Endothelial cell of umbilical vein (primary cell): ENCODE measurements around the gene HNMT. TPM values are rescaled to one million over a fixed set of nuclear protein-coding genes. Genes with fewer than 3 reads are reported as not detected.

Experiments used
- BruUV-seq: library from RNA; stranded (reverse); fragments of 400-500 nt; replicated peaks from 2 replicates; lab custom pipeline; 2021; lab: Mats Ljungman, UMichigan
- CTCF ChIA-PET: fragments of 300-600, 350-600 bp; sonication (Branson Sonifier 250); formaldehyde crosslinking; loops from one replicate; lab custom pipeline; 2021; ENCODE audit warnings: antibody characterized with exemption, inconsistent platforms; lab: Charles Lee
- POLR2A ChIA-PET: fragments of 300-600, 350-600 bp; sonication (Branson Sonifier 250); formaldehyde crosslinking; loops from one replicate; lab custom pipeline; 2021; ENCODE audit warnings: antibody characterized with exemption, inconsistent platforms; lab: Charles Lee
- DNase-seq: peaks from one replicate; pipeline ENCODE4 v3.0.0-alpha.2; 2011; ENCODE audit warnings: low read depth, low spot score
- FAIRE-seq: peaks from 2 replicates; lab custom pipeline; 2011; peaks lifted over from hg19 to GRCh38; lab: Jason Lieb, UNC
- H2AFZ ChIP-seq: 2 replicates; pipeline ENCODE4 v1.6.0; 2012; ENCODE audit warnings: low read depth, low read length, control low read depth, inconsistent platforms
- H3K27ac ChIP-seq: 2 replicates; pipeline ENCODE4 v1.5.1; 2011; ENCODE audit warnings: low read depth, mild to moderate bottlenecking, control low read depth, low read length, moderate library complexity; ENCODE audit not compliant: insufficient read depth
- H3K27me3 ChIP-seq, 2 experiments: 2 replicates each; pipeline versions ENCODE4 v1.6.0 to v1.6.1; 2011; ENCODE audit warnings: low read length in 2 of 2, mixed read lengths in 1 of 2; ENCODE audit not compliant: control insufficient read depth in 2 of 2, insufficient read depth in 2 of 2
- H3K36me3 ChIP-seq, 2 experiments: 2 replicates in 1 of 2; 3 replicates in 1 of 2; pipeline ENCODE4 v1.5.1; 2011; ENCODE audit warnings: low read length in 2 of 2, mild to moderate bottlenecking in 1 of 2, moderate library complexity in 1 of 2; ENCODE audit not compliant: control insufficient read depth in 2 of 2, insufficient read depth in 2 of 2; ENCODE audit errors: extremely low read depth in 1 of 2
- H3K4me1 ChIP-seq: 3 replicates; pipeline ENCODE4 v1.5.1; 2011; ENCODE audit warnings: mild to moderate bottlenecking, low read length; ENCODE audit not compliant: control insufficient read depth, insufficient read depth; ENCODE audit errors: extremely low read depth
- H3K4me2 ChIP-seq: 2 replicates; pipeline ENCODE4 v1.6.1; 2011; ENCODE audit warnings: low read length, control low read depth, mixed read lengths; ENCODE audit not compliant: insufficient read depth
- H3K4me3 ChIP-seq, 3 experiments: fragments of 200-600 bp in 1 of 3; sonication (generic), shearing (Covaris generic) in 1 of 3; replicated peaks in 1 of 3; 2 replicates each; pipeline ENCODE4 v1.5.1; 2011 to 2016; ENCODE audit warnings: control low read depth in 3 of 3, low read length in 3 of 3, mild to moderate bottlenecking in 2 of 3, inconsistent platforms in 1 of 3, low read depth in 1 of 3, moderate library complexity in 1 of 3; ENCODE audit not compliant: insufficient read depth in 1 of 3
- H3K79me2 ChIP-seq: 2 replicates; pipeline ENCODE4 v1.6.0; 2012; ENCODE audit warnings: low read length, inconsistent platforms; ENCODE audit not compliant: control insufficient read depth, insufficient read depth
- H3K9ac ChIP-seq: replicated peaks from 2 replicates; pipeline ENCODE3; 2011; ENCODE audit warnings: low read length, control low read depth; ENCODE audit not compliant: insufficient read depth; ENCODE audit errors: extremely low read depth
- H3K9me1 ChIP-seq: replicated peaks from 3 replicates; pipeline ENCODE4 v1.6.0; 2011; ENCODE audit warnings: mild to moderate bottlenecking, low read length; ENCODE audit not compliant: control insufficient read depth, insufficient read depth; ENCODE audit errors: extremely low read depth
- H3K9me3 ChIP-seq: replicated peaks from 2 replicates; pipeline ENCODE4 v1.5.1; 2012; ENCODE audit warnings: low read length, inconsistent platforms; ENCODE audit not compliant: control insufficient read depth, insufficient read depth
- H4K20me1 ChIP-seq: replicated peaks from 2 replicates; pipeline ENCODE3; 2011; ENCODE audit warnings: mild to moderate bottlenecking, low read length; ENCODE audit not compliant: control insufficient read depth, insufficient read depth; ENCODE audit errors: extremely low read depth
- CTCF ChIP-seq, 2 donors: IDR thresholded peaks; 1 replicate in 1 of 2; 2 replicates in 1 of 2; pipeline ENCODE4 v1.5.1; 2011; ENCODE audit warnings: low read length in 2 of 2, mild to moderate bottlenecking in 2 of 2, moderate library complexity in 2 of 2, control low read depth in 1 of 2, inconsistent platforms in 1 of 2, low read depth in 1 of 2; ENCODE audit not compliant: insufficient read depth in 1 of 2; ENCODE audit errors: extremely low read depth in 1 of 2
- EZH2 ChIP-seq: IDR thresholded peaks from 2 replicates; pipeline ENCODE4 v1.6.1; 2012; ENCODE audit warnings: borderline replicate concordance, low read depth, mild to moderate bottlenecking, moderate library complexity, low read length, inconsistent platforms; ENCODE audit not compliant: severe bottlenecking
- FOS ChIP-seq: IDR thresholded peaks from 2 replicates; pipeline ENCODE4 v1.6.1; 2011; ENCODE audit warnings: mild to moderate bottlenecking, low read length, moderate library complexity, borderline replicate concordance; ENCODE audit not compliant: insufficient read depth
- GATA2 ChIP-seq: IDR thresholded peaks from 2 replicates; pipeline ENCODE4 v1.7.0; 2011; ENCODE audit warnings: low read depth, mild to moderate bottlenecking, moderate library complexity, mixed read lengths, low read length; ENCODE audit not compliant: insufficient read length, insufficient read depth
- JUN ChIP-seq: IDR thresholded peaks from 2 replicates; pipeline ENCODE4 v1.6.1; 2011; ENCODE audit warnings: borderline replicate concordance, low read depth; ENCODE audit not compliant: insufficient read length, insufficient read depth
- MAX ChIP-seq: IDR thresholded peaks from 2 replicates; pipeline ENCODE4 v1.6.1; 2011; ENCODE audit not compliant: insufficient read depth, insufficient read length
- MYC ChIP-seq: IDR thresholded peaks from one replicate; pipeline ENCODE4 v1.6.1; 2011; ENCODE audit warnings: mild to moderate bottlenecking, low read depth, low read length
- POLR2A ChIP-seq: IDR thresholded peaks from 2 replicates; pipeline ENCODE4 v1.6.1; 2012; ENCODE audit warnings: low read depth, mild to moderate bottlenecking, control low read depth, low read length
- POLR2AphosphoS5 ChIP-seq: IDR thresholded peaks from 2 replicates; pipeline ENCODE4 v1.6.1; 2012; ENCODE audit warnings: low read depth, mild to moderate bottlenecking, control low read depth, low read length, moderate library complexity; ENCODE audit not compliant: insufficient read depth
- dilution Hi-C: fragments of 300-500 bp; cut with MboI; formaldehyde crosslinking; loops from one replicate; pipeline ENCODE4 v1.15.0; 2019; ENCODE audit warnings: low sequenced_read_pairs; ENCODE audit not compliant: extremely low pct_ligation_motif_present
- intact Hi-C: fragments of 100-400 bp; cut with micrococcal nuclease; formaldehyde crosslinking; loops from one replicate; pipeline ENCODE4 v1.10.0; 2022
- polyA plus RNA-seq, 4 experiments: library from polyadenylated mRNA; depleted of rRNA in 3 of 4; stranded (reverse) in 3 of 4; unstranded in 1 of 4; fragments of >200 nt; gene quantifications; 2 replicates each; pipeline versions ENCODE4 v1.2.1 to v1.2.3, GENCODE V29; 2011 to 2012; ENCODE audit warnings: missing spikeins in 1 of 4
- total RNA-seq: library from RNA; stranded (reverse); gene quantifications from 2 replicates; pipeline ENCODE4 v1.2.3, GENCODE V29; 2021

Gene HNMT
- total and polyA plus RNA-seq, 2 donors (not counting 3 experiments of a cell fraction or from before 2014, with no cell fraction given) = 8.6 to 16.9 TPM

GRCh38 chr2:138017824-138018223, 53.6 kb downstream of the HNMT start:
- Histone ChIP-seq H4K20me1 (no peaks in the 10 kb centered on the region), H3K9ac (no peak overlapping the region), H2AFZ (no peak overlapping the region), H3K27me3 (no peaks in the 10 kb centered on the region), H3K4me1 (no peaks in the 10 kb centered on the region), H3K36me3 (no peaks in the 10 kb centered on the region), H3K9me3 (no peaks in the 10 kb centered on the region), H3K79me2 (no peaks in the 10 kb centered on the region), H3K9me1 (no peaks in the 10 kb centered on the region), H3K4me2 (no peak overlapping the region), H3K4me3 (no peak overlapping the region), H3K27ac (no peak overlapping the region)
- TF ChIP-seq POLR2AphosphoS5 (no peak), EZH2 (no peak), POLR2A (no peak), GATA2 (no peak), JUN (no peak), FOS (no peak), MYC (no peak), CTCF (IDR thresholded peaks at IDR 0.05; ENCODE audit: extremely low read depth in 1 of 2, insufficient read depth in 1 of 2, low read depth in 1 of 2, low read length in 2 of 2) (no peak), MAX (no peak)
- ChIA-PET CTCF (interaction anchor here (0.7 to 2.9 kb wide), 3 partner anchors 8 to 356 kb away, joined by 3 to 12 read pairs (median 3); no protein-coding TSS in a partner anchor), POLR2A (interaction anchor here (0.5 kb wide), 1 partner anchor 44 kb away, joined by 3 read pairs; no protein-coding TSS in a partner anchor)
- intact Hi-C loops = no loop called here
- dilution Hi-C loops = no loop called here
- DNase-seq = no peak
- FAIRE-seq = no peak
- no TSS peak for BruUV-seq
